Astrocyte of the hippocampus (primary cell): Measurements from ENCODE around the gene ZNF486.
"Not testable (repeated sequence)": the region's sequence is repeated elsewhere in the genome, so short reads cannot be mapped to it uniquely, and the experiment has no call there.

Experiments
- DNase-seq: peaks from one replicate; pipeline ENCODE4 v3.0.0; 2011; ENCODE audit warnings: low read depth, low spot score

ZNF486 gene

GRCh38 chr19:20233105-20233504 is 66.1 kb downstream of the ZNF486 start:
- no peak for DNase-seq

GRCh38 chr19:20235156-20235555 is 68.1 kb downstream of the ZNF486 start:
- no peak for DNase-seq

GRCh38 chr19:20237773-20238623 is 71.0 kb downstream of the ZNF486 start:
- peak; percentile 94 for DNase-seq

- DNase-seq, result no peak
Observed at GRCh38 chr19:20243629-20244028, 76.6 kb downstream of the ZNF486 start.

GRCh38 chr19:20244356-20244755 is 77.3 kb downstream of the ZNF486 start:
- DNase-seq, result no peak

GRCh38 chr19:20245309-20245708 is 78.3 kb downstream of the ZNF486 start:
- DNase-seq, result no peak

GRCh38 chr19:20247016-20247683 is 80.1 kb downstream of the ZNF486 start:
- DNase-seq, result peak; percentile 15

GRCh38 chr19:20248258-20248657 is 81.2 kb downstream of the ZNF486 start:
- DNase-seq, result not testable (repeated sequence)
